GM15510 (cell line): ENCODE measurements around the gene ID4.

ENCODE experiments used
- POLR2A ChIP-seq: IDR thresholded peaks from 3 replicates; pipeline ENCODE4 v1.6.1; 2011; ENCODE audit warnings: borderline replicate concordance; ENCODE audit not compliant: insufficient read length; ENCODE audit errors: extremely low read depth

The ID4 gene

GRCh38 chr6:19824058-19824807, 12.9 kb upstream of the ID4 start:
- no peak for TF ChIP-seq POLR2A

DNA sequence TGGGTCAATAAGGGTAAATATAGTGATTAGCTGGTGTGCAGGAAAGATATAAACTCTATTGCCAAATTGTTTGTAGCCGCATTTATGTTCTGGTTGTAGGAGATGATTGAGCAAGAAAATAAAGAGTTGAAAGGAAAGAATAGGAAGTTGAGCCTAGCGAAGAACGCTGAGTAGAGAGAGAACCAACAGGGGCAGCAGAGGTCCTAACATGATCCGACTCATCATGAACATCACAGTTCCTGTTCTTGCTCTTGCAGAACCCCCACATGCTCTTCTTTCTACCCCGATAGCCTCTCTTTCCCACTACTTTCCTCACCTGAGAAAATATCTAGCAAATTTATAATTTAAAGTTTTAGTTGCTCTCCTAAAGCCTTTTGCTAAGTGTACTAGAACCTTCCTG, 9.9 kb upstream of the ID4 start:
- no peak for TF ChIP-seq POLR2A

- TF ChIP-seq POLR2A, result no peak
These were observed 9.3 kb upstream of the ID4 start for GRCh38 chr6:19827903-19828302.

DNA sequence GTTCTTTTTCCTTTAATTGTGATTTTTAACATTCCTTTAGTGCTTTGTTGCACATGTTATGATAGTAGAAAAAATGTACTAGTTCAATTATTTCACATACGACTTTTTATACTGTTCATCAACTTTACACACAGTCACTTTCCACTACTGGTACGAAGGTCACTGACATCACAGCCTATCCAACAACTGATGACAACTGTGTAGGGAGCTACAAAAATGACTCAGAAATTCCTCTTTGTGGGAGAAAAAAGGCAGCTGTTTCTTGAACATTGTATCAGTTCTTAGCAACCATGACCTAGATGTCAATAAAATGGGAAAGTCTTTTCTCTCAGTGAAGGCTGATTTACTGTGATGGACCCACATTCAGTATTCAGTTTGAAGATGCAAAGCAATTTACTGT, 7.0 kb upstream of the ID4 start:
- TF ChIP-seq POLR2A, result no peak

DNA sequence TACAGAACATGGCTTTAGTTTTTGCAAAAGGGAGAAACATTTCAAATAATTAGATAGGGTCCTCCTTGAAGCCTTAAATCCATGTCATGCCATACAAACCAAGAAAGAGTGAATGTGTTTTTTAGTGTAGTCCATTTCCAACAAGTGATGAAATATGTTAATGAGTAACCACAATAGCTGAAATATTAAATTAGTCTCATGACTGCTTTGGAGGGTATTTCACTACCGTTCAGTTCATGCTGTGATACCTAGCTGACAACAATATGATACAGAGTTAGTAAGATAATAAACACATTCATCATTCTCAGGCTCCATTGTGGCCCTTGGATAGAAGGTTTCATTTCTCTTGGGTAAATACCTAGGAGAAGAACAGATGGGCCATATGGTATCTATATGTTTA, 5.8 kb upstream of the ID4 start:
- TF ChIP-seq POLR2A, result no peak

DNA sequence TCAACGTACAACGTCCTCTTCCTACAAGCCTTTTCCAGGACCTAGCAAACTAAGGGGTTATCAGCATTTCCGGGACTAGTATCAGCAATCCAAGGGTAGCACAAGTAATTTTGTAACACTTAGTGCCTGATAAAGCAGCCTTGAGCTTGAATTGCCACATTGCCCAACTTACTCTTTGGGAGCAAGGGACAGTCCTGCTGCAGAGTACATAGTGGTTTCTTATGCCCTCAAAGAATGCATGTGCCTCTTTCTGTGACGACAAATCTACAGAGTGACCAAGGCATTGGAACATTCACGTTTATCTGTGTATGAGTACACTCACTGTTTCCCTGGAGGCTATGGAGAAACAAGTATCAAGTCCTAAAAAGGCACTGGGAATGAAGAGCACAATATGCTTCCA, 3.2 kb upstream of the ID4 start:
- no peak for TF ChIP-seq POLR2A

DNA sequence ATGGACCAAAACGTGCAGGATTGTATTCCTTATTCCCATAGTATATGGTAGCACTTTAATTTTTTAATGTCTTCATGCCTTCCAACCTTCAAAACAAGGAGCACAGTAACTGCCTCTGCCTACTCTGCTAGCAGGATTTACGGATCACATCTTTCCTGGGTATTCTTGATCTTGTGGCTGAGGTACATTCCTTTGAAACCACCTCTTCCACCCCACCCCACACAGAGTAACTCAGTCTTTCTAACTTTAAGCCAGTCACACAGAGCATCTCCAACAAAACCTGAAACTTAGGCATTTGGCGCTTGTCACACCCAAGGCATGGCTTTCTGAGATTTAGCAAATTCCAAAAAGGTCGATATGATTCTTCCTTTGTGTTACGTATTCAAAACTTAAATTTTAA, 2.3 kb upstream of the ID4 start:
- TF ChIP-seq POLR2A, result no peak

- no peak for TF ChIP-seq POLR2A
These were observed 1.6 kb upstream of the ID4 start for GRCh38 chr6:19835605-19836004.

DNA sequence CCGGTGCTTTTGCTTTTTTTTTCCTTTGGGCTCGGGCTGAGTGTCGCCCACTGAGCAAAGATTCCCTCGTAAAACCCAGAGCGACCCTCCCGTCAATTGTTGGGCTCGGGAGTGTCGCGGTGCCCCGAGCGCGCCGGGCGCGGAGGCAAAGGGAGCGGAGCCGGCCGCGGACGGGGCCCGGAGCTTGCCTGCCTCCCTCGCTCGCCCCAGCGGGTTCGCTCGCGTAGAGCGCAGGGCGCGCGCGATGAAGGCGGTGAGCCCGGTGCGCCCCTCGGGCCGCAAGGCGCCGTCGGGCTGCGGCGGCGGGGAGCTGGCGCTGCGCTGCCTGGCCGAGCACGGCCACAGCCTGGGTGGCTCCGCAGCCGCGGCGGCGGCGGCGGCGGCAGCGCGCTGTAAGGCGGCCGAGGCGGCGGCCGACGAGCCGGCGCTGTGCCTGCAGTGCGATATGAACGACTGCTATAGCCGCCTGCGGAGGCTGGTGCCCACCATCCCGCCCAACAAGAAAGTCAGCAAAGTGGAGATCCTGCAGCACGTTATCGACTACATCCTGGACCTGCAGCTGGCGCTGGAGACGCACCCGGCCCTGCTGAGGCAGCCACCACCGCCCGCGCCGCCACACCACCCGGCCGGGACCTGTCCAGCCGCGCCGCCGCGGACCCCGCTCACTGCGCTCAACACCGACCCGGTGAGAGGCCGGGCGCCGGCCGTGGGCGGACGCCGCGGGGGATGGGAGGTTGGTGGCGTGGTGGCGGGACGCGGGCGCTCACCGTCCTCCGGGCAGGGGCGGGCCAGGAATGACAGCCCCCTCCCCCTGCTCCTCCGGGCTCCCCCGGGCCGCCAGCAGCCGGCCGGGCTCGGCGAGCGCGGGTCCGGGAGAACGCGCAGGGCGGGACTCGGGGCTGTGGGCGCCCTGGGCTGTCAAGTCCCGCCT, 606 bp downstream of the ID4 start:
- no peak for TF ChIP-seq POLR2A

DNA sequence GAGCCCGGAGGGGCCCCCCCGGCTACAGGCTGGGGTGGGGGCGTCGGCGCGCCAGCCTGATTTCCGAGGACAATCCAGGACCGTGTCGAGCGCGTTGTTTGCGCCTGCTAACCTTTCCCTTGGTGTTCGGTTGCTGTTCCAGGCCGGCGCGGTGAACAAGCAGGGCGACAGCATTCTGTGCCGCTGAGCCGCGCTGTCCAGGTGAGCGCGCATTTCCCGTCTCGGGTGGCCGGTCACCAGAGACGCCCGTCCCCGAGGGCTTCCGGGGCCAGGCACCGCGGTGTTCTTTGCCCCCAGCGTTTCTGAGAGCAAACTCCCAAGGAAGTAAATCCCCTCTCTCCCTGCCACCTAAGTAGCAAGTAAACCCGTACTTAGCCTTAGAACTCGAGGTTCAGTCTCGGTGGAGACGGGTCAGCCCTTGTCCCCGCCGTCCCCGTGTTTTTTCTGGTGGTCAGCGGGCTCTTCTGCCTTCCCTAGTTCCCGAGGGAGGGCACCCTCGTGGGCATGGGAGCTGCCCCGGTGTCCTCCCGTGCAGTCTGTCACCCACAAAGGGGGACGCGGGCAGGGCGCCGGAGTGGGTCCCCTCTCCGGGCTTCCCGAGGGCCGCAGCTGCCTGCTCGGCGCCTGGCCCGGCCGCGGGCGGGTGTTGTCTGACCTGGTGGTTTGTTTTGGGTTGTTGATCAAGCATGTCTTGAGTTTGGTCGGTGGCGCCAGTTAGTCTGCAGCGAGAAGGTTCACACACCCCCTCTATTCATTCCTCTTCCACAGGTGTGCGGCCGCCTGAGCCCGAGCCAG, 1.5 kb downstream of the ID4 start:
- TF ChIP-seq POLR2A, result no peak

GRCh38 chr6:19839237-19839546, 2.0 kb downstream of the ID4 start:
- no peak for TF ChIP-seq POLR2A

GRCh38 chr6:19839788-19840187, 2.6 kb downstream of the ID4 start:
- no peak for TF ChIP-seq POLR2A

DNA sequence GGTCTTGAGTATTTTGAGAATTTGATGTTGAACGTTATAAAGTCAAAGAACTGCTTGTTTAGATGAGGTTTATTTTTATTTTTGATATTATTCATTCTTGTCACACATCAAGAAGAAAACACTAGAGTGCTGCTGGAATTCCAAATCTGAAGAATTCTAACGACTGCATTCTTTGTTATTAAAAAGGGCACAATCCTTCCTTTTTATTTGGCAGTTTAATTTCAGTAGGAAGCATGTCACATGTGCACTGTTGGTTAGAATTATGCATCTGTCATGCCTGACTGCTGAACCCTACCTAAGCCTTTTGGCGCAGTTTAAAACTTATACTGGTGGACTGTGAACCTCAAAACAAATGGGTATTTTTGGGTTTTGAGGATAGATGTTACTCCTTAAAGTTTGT, 4.0 kb downstream of the ID4 start:
- TF ChIP-seq POLR2A, result no peak

DNA sequence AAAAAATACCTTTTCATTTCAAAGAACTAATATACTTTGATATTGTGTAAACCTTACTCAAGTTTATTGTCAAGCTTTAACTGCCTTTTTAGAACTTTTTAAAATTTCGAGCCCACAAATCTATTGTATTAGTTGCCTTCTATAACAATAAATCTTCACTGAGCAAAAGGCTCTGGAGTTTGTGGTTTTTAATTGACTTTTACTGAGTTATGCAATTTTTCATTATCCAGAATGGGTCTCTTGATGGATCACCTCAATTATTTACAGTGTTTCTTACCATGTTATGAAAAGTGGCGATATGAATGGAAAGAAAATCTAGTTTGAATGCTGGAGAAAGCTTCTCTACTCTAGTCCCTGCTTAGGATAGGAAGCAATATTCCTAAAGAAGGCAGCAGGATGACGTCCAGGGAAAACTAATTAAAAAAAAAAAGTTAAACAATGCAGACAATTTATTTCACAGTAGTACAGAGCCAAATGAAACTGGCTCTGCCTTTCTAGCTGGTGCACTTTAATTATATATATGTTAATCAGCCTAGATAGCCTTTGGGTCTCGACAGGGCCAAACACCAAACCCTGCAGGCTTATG, 5.0 kb downstream of the ID4 start:
- TF ChIP-seq POLR2A, result no peak

DNA sequence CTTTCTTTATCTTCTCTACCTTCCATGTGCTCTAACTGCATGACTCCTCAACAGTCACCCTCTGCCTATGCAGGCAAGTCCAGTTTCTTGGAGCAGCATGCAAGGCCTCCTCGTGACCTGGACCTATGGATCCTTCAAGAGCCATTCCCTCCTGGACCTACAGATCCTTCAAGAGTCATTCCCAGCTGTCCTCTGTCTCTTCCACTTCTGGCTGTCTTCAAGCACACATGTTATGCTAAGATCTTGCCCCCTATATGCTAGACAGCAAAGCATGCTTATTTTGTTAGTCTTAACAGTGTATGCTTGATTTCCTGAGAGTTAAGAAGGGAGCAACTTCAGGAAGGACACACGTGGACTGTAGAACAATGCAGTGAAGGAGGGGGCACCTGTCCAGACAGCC, 7.5 kb downstream of the ID4 start:
- TF ChIP-seq POLR2A, result no peak
